ENCODE results near the gene SYNE1.

DNA sequence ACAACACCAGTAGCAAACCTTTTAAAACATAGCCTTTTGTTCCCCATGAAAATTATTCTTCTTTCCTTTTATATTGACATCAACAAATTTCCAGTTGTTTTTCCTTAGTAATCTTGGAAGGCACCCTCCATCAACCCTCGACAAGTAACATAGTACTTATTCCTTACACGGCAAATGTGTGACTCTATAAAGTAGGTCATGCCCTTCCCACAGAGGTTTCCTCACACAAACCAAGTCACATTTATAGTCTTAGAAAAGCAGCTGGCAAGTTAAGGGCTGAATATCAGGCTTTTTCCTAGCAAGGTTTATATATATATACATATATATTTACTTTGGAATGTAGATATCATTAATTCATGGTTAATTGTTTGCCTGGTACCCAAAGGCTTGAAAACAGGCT is 371.5 kb downstream of the SYNE1 start:
- TF ChIP-seq POLR2A (IDR thresholded peaks at IDR 0.05; ENCODE audit: low read length) (no peak), GATA1 (IDR thresholded peaks at IDR 0.05; ENCODE audit: low read depth, low read length) (no peak)

Measured in erythroblast (primary cell).